ENCODE measurements around the gene NFKBIE. TPM values are rescaled to one million over a fixed set of nuclear protein-coding genes. Genes with fewer than 3 reads are reported as not detected.
A peak's percentile ranks its signal among the peaks of the same experiment; 100 is the strongest.

NFKBIE gene
- total RNA-seq, 2 experiments from 2014 or later: 43.0 to 43.1 TPM

GRCh38 chr6:44262467-44263353 lies 2.6 kb downstream of the NFKBIE start:
- Mint-ChIP-seq H3K27me3 (no peaks in the 10 kb centered on the region), H3K4me1 (ENCODE audit: low read depth) (peaks cover 57% of the 10 kb centered on the region), H3K36me3 (ENCODE audit: low read depth) (peaks cover 47% of the 10 kb centered on the region), H3K9me3 (no peaks in the 10 kb centered on the region), H3K27ac (peak overlapping the region; percentile 84), H3K4me3 (peak overlapping the region; percentile 97)
- TF ChIP-seq CTCF (IDR thresholded peaks at IDR 0.05): no peak
- Histone ChIP-seq H3K27ac (ENCODE audit: low read depth in 1 of 2, low read length in 2 of 2) (peak overlapping the region; percentile 93), H3K36me3 (ENCODE audit: insufficient read depth, low read length) (peaks cover 38% of the 10 kb centered on the region), H3K4me3 (ENCODE audit: low read length) (peak overlapping the region; percentile 99), H3K9me3 (ENCODE audit: control insufficient read depth in 1 of 2, insufficient read depth in 1 of 2, low read length in 2 of 2) (no peaks in the 10 kb centered on the region), H3K4me1 (ENCODE audit: insufficient read depth, low read length) (peaks cover 52% of the 10 kb centered on the region), H3K27me3 (ENCODE audit: control insufficient read depth in 1 of 2, insufficient read depth in 2 of 2, low read length in 2 of 2) (no peaks in the 10 kb centered on the region)
- ChIA-PET CTCF (interaction anchor here (0.7 to 1.7 kb wide), 2 partner anchors 42 to 50 kb away, joined by 3 to 6 read pairs; partner anchors contain the start of gene AARS2), POLR2A (interaction anchor here (0.9 to 2.0 kb wide), 5 partner anchors 8 to 634 kb away, joined by 3 to 16 read pairs (median 4); partner anchors contain the start of genes GTPBP2, HSP90AB1 and SLC29A1)
- DNase-seq (peak in 2 of 14 experiments; percentile 61 to 63), ATAC-seq (ENCODE audit: poor library complexity) (no peak)
- intact Hi-C loops (cut with DNase I, micrococcal nuclease): loop anchor here (5.0 to 10.0 kb wide), 3 partner anchors 168 to 1115 kb away; partner anchors contain the start of genes POLH (in 1 of the 2), SUPT3H (in 1 of the 2) and XPO5 (in 1 of the 2)

- Histone ChIP-seq H3K27ac (ENCODE audit: low read depth in 1 of 2, low read length in 2 of 2) (no peak overlapping the region), H3K27me3 (ENCODE audit: control insufficient read depth in 1 of 2, insufficient read depth in 2 of 2, low read length in 2 of 2) (no peaks in the 10 kb centered on the region), H3K9me3 (ENCODE audit: control insufficient read depth in 1 of 2, insufficient read depth in 1 of 2, low read length in 2 of 2) (no peaks in the 10 kb centered on the region), H3K4me3 (ENCODE audit: low read length) (no peak overlapping the region), H3K4me1 (ENCODE audit: insufficient read depth, low read length) (peaks cover 60% of the 10 kb centered on the region), H3K36me3 (ENCODE audit: insufficient read depth, low read length) (peaks cover 38% of the 10 kb centered on the region)
- intact Hi-C loops (cut with DNase I, micrococcal nuclease): loop anchor here (5.0 to 10.0 kb wide), 3 partner anchors 167 to 1116 kb away; partner anchors contain the start of genes POLH (in 1 of the 2), SUPT3H (in 1 of the 2) and XPO5 (in 1 of the 2)
- no peak for ATAC-seq (ENCODE audit: poor library complexity)
- H3K36me3 Mint-ChIP-seq (ENCODE audit: low read depth): peaks cover 49% of the 10 kb centered on the region
- DNase-seq: no peak
- ChIA-PET CTCF (no interaction called here), POLR2A (interaction anchor here (0.8 to 2.0 kb wide), 5 partner anchors 10 to 632 kb away, joined by 3 to 16 read pairs (median 3); partner anchors contain the start of genes GTPBP2, HSP90AB1 and SLC29A1)
- TF ChIP-seq CTCF (IDR thresholded peaks at IDR 0.05): no peak
- no peaks in the 10 kb centered on the region for H3K9me3 Mint-ChIP-seq
- H3K27me3 Mint-ChIP-seq: no peaks in the 10 kb centered on the region
- no peak overlapping the region for H3K4me3 Mint-ChIP-seq
- H3K4me1 Mint-ChIP-seq (ENCODE audit: low read depth): peaks cover 57% of the 10 kb centered on the region
- H3K27ac Mint-ChIP-seq: peak overlapping the region; percentile 84
These were observed 3.8 kb downstream of the NFKBIE start for GRCh38 chr6:44261581-44261980.

GRCh38 chr6:44260451-44261297 lies 4.7 kb downstream of the NFKBIE start:
- H3K9me3 Mint-ChIP-seq: no peaks in the 10 kb centered on the region
- peak overlapping the region; percentile 16 for H3K27ac Mint-ChIP-seq
- peaks cover 42% of the 10 kb centered on the region for H3K36me3 ChIP-seq (ENCODE audit: insufficient read depth, low read length)
- ATAC-seq (ENCODE audit: poor library complexity) (no peak), DNase-seq (no peak)
- no peak for TF ChIP-seq CTCF (IDR thresholded peaks at IDR 0.05)
- ChIA-PET POLR2A (no interaction called here), CTCF (no interaction called here)
- no peaks in the 10 kb centered on the region for H3K27me3 ChIP-seq (ENCODE audit: control insufficient read depth in 1 of 2, insufficient read depth in 2 of 2, low read length in 2 of 2)
- no peaks in the 10 kb centered on the region for H3K9me3 ChIP-seq (ENCODE audit: control insufficient read depth in 1 of 2, insufficient read depth in 1 of 2, low read length in 2 of 2)
- no peak overlapping the region for H3K4me3 ChIP-seq (ENCODE audit: low read length)
- peaks cover 63% of the 10 kb centered on the region for H3K4me1 ChIP-seq (ENCODE audit: insufficient read depth, low read length)
- no peak overlapping the region for H3K27ac ChIP-seq (ENCODE audit: low read depth in 1 of 2, low read length in 2 of 2)
- intact Hi-C loops (cut with DNase I, micrococcal nuclease): loop anchor here (5.0 to 10.0 kb wide), 3 partner anchors 166 to 1117 kb away; partner anchors contain the start of genes POLH (in 1 of the 2), SUPT3H (in 1 of the 2) and XPO5 (in 1 of the 2)
- H3K27me3 Mint-ChIP-seq: no peaks in the 10 kb centered on the region
- peaks cover 50% of the 10 kb centered on the region for H3K36me3 Mint-ChIP-seq (ENCODE audit: low read depth)
- H3K4me1 Mint-ChIP-seq (ENCODE audit: low read depth): peaks cover 63% of the 10 kb centered on the region
- H3K4me3 Mint-ChIP-seq: peak overlapping the region; percentile 28
